ENCODE results near the gene FASTKD3.

The FASTKD3 gene

DNA sequence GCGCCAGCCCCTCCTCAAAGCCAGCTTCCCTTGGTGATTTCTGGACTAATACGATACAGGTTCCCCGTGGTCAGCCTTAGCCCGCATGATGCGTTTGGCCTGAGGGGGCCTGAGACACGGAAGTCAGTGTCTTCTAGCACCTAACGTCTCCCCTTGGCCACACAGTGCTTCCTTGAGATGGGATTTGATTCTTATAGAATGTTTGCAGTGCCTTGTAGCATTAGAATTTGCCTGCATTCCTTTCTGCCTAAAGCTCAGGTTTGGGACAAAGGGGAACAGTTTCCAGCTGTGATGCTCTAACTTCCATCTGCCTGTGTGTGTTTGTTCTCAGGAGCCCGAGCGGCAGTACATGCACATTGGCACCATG, 52.3 kb downstream of the FASTKD3 start:
- no peak for DNase-seq (ENCODE audit: low read depth)
- TF ChIP-seq, protein P1, sequence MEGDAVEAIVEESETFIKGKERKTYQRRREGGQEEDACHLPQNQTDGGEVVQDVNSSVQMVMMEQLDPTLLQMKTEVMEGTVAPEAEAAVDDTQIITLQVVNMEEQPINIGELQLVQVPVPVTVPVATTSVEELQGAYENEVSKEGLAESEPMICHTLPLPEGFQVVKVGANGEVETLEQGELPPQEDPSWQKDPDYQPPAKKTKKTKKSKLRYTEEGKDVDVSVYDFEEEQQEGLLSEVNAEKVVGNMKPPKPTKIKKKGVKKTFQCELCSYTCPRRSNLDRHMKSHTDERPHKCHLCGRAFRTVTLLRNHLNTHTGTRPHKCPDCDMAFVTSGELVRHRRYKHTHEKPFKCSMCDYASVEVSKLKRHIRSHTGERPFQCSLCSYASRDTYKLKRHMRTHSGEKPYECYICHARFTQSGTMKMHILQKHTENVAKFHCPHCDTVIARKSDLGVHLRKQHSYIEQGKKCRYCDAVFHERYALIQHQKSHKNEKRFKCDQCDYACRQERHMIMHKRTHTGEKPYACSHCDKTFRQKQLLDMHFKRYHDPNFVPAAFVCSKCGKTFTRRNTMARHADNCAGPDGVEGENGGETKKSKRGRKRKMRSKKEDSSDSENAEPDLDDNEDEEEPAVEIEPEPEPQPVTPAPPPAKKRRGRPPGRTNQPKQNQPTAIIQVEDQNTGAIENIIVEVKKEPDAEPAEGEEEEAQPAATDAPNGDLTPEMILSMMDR (conservative IDR thresholded peaks at IDR 0.05; ENCODE audit: low read length), result no peak
- no peak overlapping the region for H3K4me3 ChIP-seq (ENCODE audit: low read length)

DNA sequence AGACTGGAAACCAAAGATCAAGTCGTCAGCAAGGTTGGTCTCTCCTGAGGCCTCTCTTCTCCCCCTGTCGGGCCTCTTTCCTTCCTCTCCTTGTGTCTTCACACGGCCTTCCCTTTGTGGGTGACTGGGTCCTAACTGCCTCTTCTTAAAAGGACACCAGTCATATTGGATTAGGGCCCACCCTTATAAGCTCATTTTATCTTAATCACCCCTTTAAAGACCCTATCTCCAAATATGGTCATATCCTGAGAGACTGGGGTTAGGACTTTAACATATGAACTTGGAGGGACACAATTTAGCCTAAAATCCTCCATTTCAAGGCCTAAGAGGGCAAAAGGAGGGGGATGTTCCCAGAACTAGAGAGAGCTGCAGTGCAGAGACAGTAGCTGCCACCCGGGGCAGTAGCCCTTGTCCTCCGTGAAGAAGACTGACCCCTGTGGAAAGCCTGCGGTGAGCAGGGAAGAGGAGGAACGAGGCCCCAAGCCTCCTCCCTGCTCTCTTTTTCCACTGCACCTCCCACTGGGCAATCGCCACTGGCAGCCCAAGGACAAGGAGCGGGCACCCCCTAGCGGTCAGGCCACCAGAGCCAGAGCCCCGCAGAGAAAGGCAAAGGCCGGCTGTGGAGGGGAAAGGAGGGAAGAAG, 52.8 kb downstream of the FASTKD3 start:
- TF ChIP-seq, protein P1 (conservative IDR thresholded peaks at IDR 0.05; ENCODE audit: low read length), result peak; percentile 75
- peak; percentile 53 for DNase-seq (ENCODE audit: low read depth)
- H3K4me3 ChIP-seq (ENCODE audit: low read length), result no peak overlapping the region

DNA sequence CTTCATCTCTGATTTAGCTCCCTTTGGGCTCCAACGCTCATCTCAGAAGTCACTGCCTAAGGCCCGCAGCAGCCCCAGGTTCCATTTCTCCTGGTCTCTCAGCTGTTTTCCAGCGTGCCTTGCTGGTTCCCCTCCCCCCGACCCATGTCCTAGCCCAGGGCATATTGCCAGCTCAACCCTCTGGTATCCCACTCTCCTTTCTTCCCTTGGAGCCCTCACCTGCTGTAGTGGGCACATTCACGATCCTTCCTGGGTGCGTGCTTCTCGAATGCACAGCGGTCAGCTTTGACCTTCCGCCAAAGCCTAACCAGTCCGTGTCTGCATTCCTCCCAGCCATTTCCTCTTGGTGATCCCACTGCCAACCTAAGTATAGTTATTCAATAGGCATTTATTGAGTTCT, 54.0 kb downstream of the FASTKD3 start:
- TF ChIP-seq, protein P1 (conservative IDR thresholded peaks at IDR 0.05; ENCODE audit: low read length), result no peak
- DNase-seq (ENCODE audit: low read depth), result no peak
- H3K4me3 ChIP-seq (ENCODE audit: low read length), result no peak overlapping the region

DNA sequence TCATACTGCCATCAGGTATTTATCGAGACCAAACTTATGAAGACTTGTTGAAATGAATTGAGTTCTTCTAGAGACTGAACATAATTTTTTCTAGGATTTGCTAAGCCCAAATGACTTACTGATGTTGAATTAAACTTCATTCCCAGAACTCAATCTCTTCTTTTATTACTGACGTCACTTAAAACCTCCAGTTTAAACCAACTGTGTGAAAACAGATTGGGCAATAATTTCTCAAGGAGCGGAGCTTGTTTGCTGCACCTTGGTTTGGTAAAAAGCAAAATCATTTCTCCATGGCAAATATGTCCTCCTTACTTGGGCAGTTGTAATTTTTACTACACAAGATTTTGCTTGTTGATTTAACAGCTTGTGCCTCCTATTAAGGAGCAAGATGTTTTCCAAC, 55.3 kb downstream of the FASTKD3 start:
- DNase-seq (ENCODE audit: low read depth), result no peak
- TF ChIP-seq, protein P1 (conservative IDR thresholded peaks at IDR 0.05; ENCODE audit: low read length), result no peak
- no peak overlapping the region for H3K4me3 ChIP-seq (ENCODE audit: low read length)

DNA sequence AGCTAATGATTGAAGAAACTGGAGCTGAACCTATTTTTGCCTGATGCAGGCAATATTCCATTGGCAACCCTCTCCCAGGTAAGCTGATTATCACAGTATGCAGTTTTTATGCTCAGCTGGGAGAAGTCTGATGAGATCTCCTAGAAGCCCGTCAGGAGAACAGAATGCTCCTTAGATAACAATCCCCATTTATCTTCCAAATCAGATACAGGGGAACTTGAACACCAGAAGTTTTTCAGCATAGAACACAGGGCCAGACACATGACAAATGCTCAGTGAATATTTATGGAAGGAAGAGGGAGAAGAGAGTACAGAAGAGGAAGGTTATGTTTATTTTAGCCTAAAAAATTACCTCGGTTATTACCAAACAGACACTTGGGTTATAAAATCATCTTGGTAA, 55.8 kb downstream of the FASTKD3 start:
- TF ChIP-seq, protein P1 (conservative IDR thresholded peaks at IDR 0.05; ENCODE audit: low read length), result no peak
- no peak for DNase-seq (ENCODE audit: low read depth)
- H3K4me3 ChIP-seq (ENCODE audit: low read length), result no peak overlapping the region

DNA sequence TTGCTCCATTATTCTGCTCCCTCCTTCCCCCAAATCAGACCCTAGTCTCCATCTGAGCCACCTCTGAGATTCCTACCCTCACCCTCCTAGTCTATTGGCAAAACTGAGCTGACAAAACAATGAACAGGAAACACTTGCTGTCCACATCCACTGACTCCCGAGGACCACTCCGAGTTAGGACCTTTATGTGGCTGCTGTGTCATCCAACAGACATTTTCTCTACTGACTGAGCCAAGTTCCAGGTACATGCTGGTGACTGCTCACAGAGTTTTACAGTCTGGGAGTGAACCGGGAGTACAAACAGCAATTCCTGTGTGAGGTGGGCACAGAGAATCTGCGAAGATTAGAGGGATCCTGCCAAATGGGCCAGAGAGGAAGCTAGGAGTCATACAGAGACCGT, 57.1 kb downstream of the FASTKD3 start:
- TF ChIP-seq, protein P1 (conservative IDR thresholded peaks at IDR 0.05; ENCODE audit: low read length), result no peak

More for the DNA sequence above, 57.1 kb downstream of the FASTKD3 start:
- H3K4me3 ChIP-seq (ENCODE audit: low read length), result no peak overlapping the region
- DNase-seq (ENCODE audit: low read depth), result no peak
